HEK293 (cell line): ENCODE data around the gene CDK14.

Experiments
- CTCF ChIA-PET: fragments of 350-600 bp; formaldehyde crosslinking; extraction: SDS; loops from one replicate; lab custom pipeline; 2021; ENCODE audit warnings: antibody characterized with exemption; lab: Yijun Ruan, JAX
- POLR2A ChIA-PET: fragments of 300-600 bp; formaldehyde crosslinking; extraction: SDS; loops from one replicate; lab custom pipeline; 2020; ENCODE audit warnings: antibody characterized with exemption, inconsistent platforms; lab: Yijun Ruan, JAX
- H3K27ac ChIP-seq: fragments of 200-500 bp; sonication (Bioruptor generic); 2 replicates; pipeline ENCODE4 v1.5.1; 2014; ENCODE audit warnings: low read depth, low read length, control low read depth, inconsistent platforms; ENCODE audit errors: extremely low read depth
- H3K36me3 ChIP-seq, 2 experiments: fragments of 200-500 bp in 1 of 2; sonication (Bioruptor generic) in 1 of 2; 1 replicate in 1 of 2; 2 replicates in 1 of 2; pipeline ENCODE4 v1.5.1; 2014 to 2017; ENCODE audit warnings: inconsistent platforms in 2 of 2, low read length in 2 of 2; ENCODE audit not compliant: control insufficient read depth in 2 of 2, insufficient read depth in 1 of 2
- H3K4me1 ChIP-seq: fragments of 200-500 bp; sonication (Bioruptor generic); 2 replicates; pipeline ENCODE4 v1.5.1; 2014; ENCODE audit warnings: mild to moderate bottlenecking, low read length, inconsistent platforms; ENCODE audit not compliant: control insufficient read depth, insufficient read depth
- H3K4me3 ChIP-seq: 2 replicates; pipeline ENCODE4 v1.5.1; 2011; ENCODE audit warnings: low read depth, mild to moderate bottlenecking, control low read depth, low read length, moderate library complexity
- H3K9me3 ChIP-seq: fragments of 200-500 bp; sonication (Bioruptor generic); 2 replicates; pipeline ENCODE4 v1.5.1; 2014; ENCODE audit warnings: low read depth, low read length, inconsistent platforms; ENCODE audit not compliant: control insufficient read depth, insufficient read depth
- GLIS1 ChIP-seq: fragments of 450-650 bp; formaldehyde crosslinking; IDR thresholded peaks from 2 replicates; pipeline ENCODE4 v1.5.1; 2016; ENCODE audit warnings: missing biosample characterization, missing genetic modification characterization
- REST ChIP-seq: fragments of 450-650 bp; formaldehyde crosslinking; IDR thresholded peaks from 2 replicates; pipeline ENCODE4 v1.5.1; 2016; ENCODE audit warnings: missing biosample characterization, missing genetic modification characterization
- TSHZ1 ChIP-seq: fragments of 450-650 bp; formaldehyde crosslinking; IDR thresholded peaks from 2 replicates; pipeline ENCODE4 v1.5.1; 2016; ENCODE audit warnings: missing biosample characterization, missing genetic modification characterization, borderline replicate concordance
- ZBTB49 ChIP-seq: fragments of 450-650 bp; formaldehyde crosslinking; IDR thresholded peaks from 2 replicates; pipeline ENCODE4 v1.5.1; 2016; ENCODE audit warnings: missing biosample characterization, missing genetic modification characterization, low read depth
- ZIC2 ChIP-seq: fragments of 450-650 bp; formaldehyde crosslinking; IDR thresholded peaks from 2 replicates; pipeline ENCODE4 v1.5.1; 2016; ENCODE audit warnings: missing biosample characterization, missing genetic modification characterization
- ZNF280C ChIP-seq: fragments of 450-650 bp; formaldehyde crosslinking; IDR thresholded peaks from 2 replicates; pipeline ENCODE4 v1.5.1; 2016; ENCODE audit warnings: missing biosample characterization, missing genetic modification characterization
- ZNF362 ChIP-seq: fragments of 450-650 bp; formaldehyde crosslinking; IDR thresholded peaks from 2 replicates; pipeline ENCODE4 v1.5.1; 2016; ENCODE audit warnings: missing biosample characterization, missing genetic modification characterization
- ZNF426 ChIP-seq: fragments of 450-650 bp; formaldehyde crosslinking; IDR thresholded peaks from 2 replicates; pipeline ENCODE4 v1.5.1; 2017; ENCODE audit warnings: missing biosample characterization, missing genetic modification characterization, mild to moderate bottlenecking, inconsistent platforms, moderate library complexity
- ZNF488 ChIP-seq: fragments of 450-650 bp; formaldehyde crosslinking; IDR thresholded peaks from 2 replicates; pipeline ENCODE4 v1.5.1; 2016; ENCODE audit warnings: missing biosample characterization, missing genetic modification characterization
- ZNF501 ChIP-seq: fragments of 450-650 bp; formaldehyde crosslinking; IDR thresholded peaks from 2 replicates; pipeline ENCODE4 v1.5.1; 2016; ENCODE audit warnings: missing biosample characterization, missing genetic modification characterization
- ZNF549 ChIP-seq: fragments of 450-650 bp; IDR thresholded peaks from 2 replicates; pipeline ENCODE4 v1.5.1; 2018; ENCODE audit warnings: missing biosample characterization, missing genetic modification characterization, mild to moderate bottlenecking, inconsistent platforms, moderate library complexity
- ZNF558 ChIP-seq: fragments of 450-650 bp; formaldehyde crosslinking; IDR thresholded peaks from 2 replicates; pipeline ENCODE4 v1.5.1; 2016; ENCODE audit warnings: missing biosample characterization, missing genetic modification characterization
- ZNF624 ChIP-seq: fragments of 450-650 bp; formaldehyde crosslinking; IDR thresholded peaks from 2 replicates; pipeline ENCODE4 v1.5.1; 2017; ENCODE audit warnings: missing biosample characterization, missing genetic modification characterization

The CDK14 gene

GRCh38 chr7:91054374-91054773 lies 458.3 kb downstream of the CDK14 start:
- no peak for TF ChIP-seq TSHZ1 (tag by site-specific recombination)
- no peak for TF ChIP-seq REST (tag by site-specific recombination)
- TF ChIP-seq ZNF501 (tag by site-specific recombination), result no peak
- TF ChIP-seq GLIS1 (tag by site-specific recombination), result no peak
- no peak for TF ChIP-seq ZNF624
- TF ChIP-seq ZNF488 (tag by site-specific recombination), result no peak
- TF ChIP-seq ZNF280C (tag by site-specific recombination), result no peak
- TF ChIP-seq ZNF426 (tag by site-specific recombination), result no peak
- no peak for TF ChIP-seq ZNF362 (tag by site-specific recombination)
- TF ChIP-seq ZNF558 (tag by site-specific recombination), result no peak
- no peak for TF ChIP-seq ZNF549 (tag by site-specific recombination)
- no peak for TF ChIP-seq ZBTB49 (tag by site-specific recombination)
- TF ChIP-seq ZIC2 (tag by site-specific recombination), result no peak
- ChIA-PET CTCF (interaction anchor here (0.5 kb wide), 1 partner anchor 21 kb away, joined by 7 read pairs; no protein-coding TSS in a partner anchor), POLR2A (no interaction called here)
- Histone ChIP-seq H3K27ac (no peak overlapping the region), H3K4me1 (no peaks in the 10 kb centered on the region), H3K9me3 (no peaks in the 10 kb centered on the region), H3K36me3 (no peaks in the 10 kb centered on the region), H3K4me3 (no peak overlapping the region)
